Keratinocyte (primary cell): ENCODE data around the gene HSPA12B.
A peak's percentile ranks its signal among the peaks of the same experiment; 100 is the strongest.

Experiments
- EZH2 ChIP-seq: IDR thresholded peaks from one replicate; pipeline ENCODE4 v1.6.1; 2012; ENCODE audit warnings: inconsistent platforms, mild to moderate bottlenecking, low read length, moderate library complexity
- TF ChIP-seq, protein P1 (sequence below), 3 experiments: IDR thresholded peaks in 1 of 3; conservative IDR thresholded peaks in 1 of 3; optimal IDR thresholded peaks in 1 of 3; 2 replicates in 2 of 3; 3 replicates in 1 of 3; pipeline versions ENCODE3 to v1.5.1; 2011; ENCODE audit warnings: low read length in 3 of 3, mild to moderate bottlenecking in 3 of 3, moderate library complexity in 2 of 3, control low read depth in 1 of 3, inconsistent platforms in 1 of 3; ENCODE audit not compliant: insufficient read depth in 2 of 3; ENCODE audit errors: extremely low read depth in 1 of 3

DNA sequence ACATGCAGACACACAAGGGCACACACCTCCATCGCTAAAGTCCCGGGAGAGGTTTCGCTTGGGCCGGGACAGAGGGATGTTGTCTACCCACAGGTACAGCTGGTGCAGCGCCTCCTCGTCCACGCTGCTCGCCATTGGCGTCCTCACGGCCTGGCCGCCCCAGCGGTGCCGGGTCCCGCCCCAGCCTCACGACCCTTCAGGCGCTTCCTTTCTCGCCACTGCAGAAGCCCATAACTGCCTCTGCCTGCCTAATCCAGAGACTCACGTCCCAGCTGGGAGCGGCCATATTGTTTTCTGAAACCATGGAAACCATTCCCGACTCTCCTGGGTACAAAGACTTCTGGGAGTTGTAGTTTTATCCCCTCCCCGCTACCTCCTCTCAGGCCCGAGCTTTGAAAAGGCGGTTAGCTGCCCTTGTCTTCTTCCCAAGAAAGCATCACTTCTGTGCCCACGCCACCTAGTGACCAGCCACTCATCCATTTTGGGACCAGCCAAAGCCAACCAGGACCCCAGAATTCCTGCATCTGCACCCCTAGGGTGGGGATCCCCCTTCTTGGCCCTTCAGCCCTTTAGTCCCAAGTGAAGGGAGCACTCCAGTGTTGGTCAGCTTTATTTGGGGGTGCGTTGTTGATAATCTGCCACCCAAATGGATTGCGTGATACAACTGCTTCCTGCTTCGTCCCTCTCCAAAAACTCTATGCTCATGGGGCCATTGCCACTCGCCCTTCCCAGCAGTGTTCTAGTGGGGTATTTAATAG, 48.8 kb downstream of the HSPA12B start, which contains the start of gene SPEF1:
- TF ChIP-seq, protein P1, sequence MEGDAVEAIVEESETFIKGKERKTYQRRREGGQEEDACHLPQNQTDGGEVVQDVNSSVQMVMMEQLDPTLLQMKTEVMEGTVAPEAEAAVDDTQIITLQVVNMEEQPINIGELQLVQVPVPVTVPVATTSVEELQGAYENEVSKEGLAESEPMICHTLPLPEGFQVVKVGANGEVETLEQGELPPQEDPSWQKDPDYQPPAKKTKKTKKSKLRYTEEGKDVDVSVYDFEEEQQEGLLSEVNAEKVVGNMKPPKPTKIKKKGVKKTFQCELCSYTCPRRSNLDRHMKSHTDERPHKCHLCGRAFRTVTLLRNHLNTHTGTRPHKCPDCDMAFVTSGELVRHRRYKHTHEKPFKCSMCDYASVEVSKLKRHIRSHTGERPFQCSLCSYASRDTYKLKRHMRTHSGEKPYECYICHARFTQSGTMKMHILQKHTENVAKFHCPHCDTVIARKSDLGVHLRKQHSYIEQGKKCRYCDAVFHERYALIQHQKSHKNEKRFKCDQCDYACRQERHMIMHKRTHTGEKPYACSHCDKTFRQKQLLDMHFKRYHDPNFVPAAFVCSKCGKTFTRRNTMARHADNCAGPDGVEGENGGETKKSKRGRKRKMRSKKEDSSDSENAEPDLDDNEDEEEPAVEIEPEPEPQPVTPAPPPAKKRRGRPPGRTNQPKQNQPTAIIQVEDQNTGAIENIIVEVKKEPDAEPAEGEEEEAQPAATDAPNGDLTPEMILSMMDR (optimal IDR thresholded peaks at IDR 0.05 in 1 of 3, IDR thresholded peaks at IDR 0.05 in 1 of 3, conservative IDR thresholded peaks at IDR 0.05 in 1 of 3; ENCODE audit: extremely low read depth in 1 of 3, insufficient read depth in 2 of 3, low read length in 3 of 3): peak; percentile 18 to 65 (median 20)
- TF ChIP-seq EZH2: no peak
